Ovary (tissue), 9 donors: Measurements from ENCODE around the gene ICAM4. TPM values are rescaled to one million over a fixed set of nuclear protein-coding genes. Genes with fewer than 3 reads are reported as not detected.
A peak's percentile ranks its signal among the peaks of the same experiment; 100 is the strongest.

ENCODE experiments used
- DNase-seq, 5 donors: peaks; one replicate each; pipeline ENCODE4 v3.0.0-alpha.2; 2019 to 2020
- H3K27ac ChIP-seq, 2 donors: fragments of 200-600 bp; one replicate each; pipeline versions ENCODE4 v1.5.1 to v1.8.0; 2019 to 2022
- H3K27me3 ChIP-seq: fragments of 200-600 bp; one replicate; pipeline ENCODE4 v1.8.0; 2022
- H3K36me3 ChIP-seq: fragments of 200-600 bp; sonication (generic); one replicate; pipeline ENCODE4 v1.5.1; 2019
- H3K4me1 ChIP-seq: one replicate; pipeline ENCODE4 v1.8.1; 2013; ENCODE audit warnings: mild to moderate bottlenecking, moderate library complexity; ENCODE audit not compliant: insufficient read depth
- H3K4me3 ChIP-seq: fragments of 200-600 bp; sonication (generic); one replicate; pipeline ENCODE4 v1.5.1; 2017
- H3K9me3 ChIP-seq, 2 donors: fragments of 200-600 bp in 1 of 2; sonication (generic) in 1 of 2; one replicate each; pipeline versions ENCODE4 v1.5.1 to v1.8.1; 2013 to 2019; ENCODE audit warnings: mild to moderate bottlenecking in 1 of 2, moderate library complexity in 1 of 2
- CTCF ChIP-seq, 3 donors: fragments of 450-650 bp in 2 of 3; fragments of 200-600 bp in 1 of 3; IDR thresholded peaks; one replicate each; pipeline versions ENCODE4 v1.5.1 to v1.8.0; 2016 to 2022; ENCODE audit warnings: antibody characterized with exemption in 3 of 3, mild to moderate bottlenecking in 1 of 3
- EP300 ChIP-seq: sonication (generic); formaldehyde crosslinking; IDR thresholded peaks from one replicate; pipeline ENCODE4 v1.6.1; 2017; ENCODE audit warnings: antibody characterized with exemption
- POLR2A ChIP-seq: fragments of 450-650 bp; IDR thresholded peaks from one replicate; pipeline ENCODE4 v1.6.1; 2017; ENCODE audit warnings: antibody characterized with exemption, mild to moderate bottlenecking, moderate library complexity
- WGBS, 3 donors: extraction: QIAGEN DNeasy Blood & Tissue Kit in 1 of 3; methylation state at CpG; one replicate each; pipeline versions ENCODE4 v1.1.5 to v1.1.7; 2013 to 2017; 5-methylcytosine and 5-hydroxymethylcytosine counted together
- intact Hi-C, 4 donors: fragments of 100-400 bp; cut with DNase I; formaldehyde crosslinking; loops; one replicate each; pipeline versions ENCODE4 v1.11.0 to v1.15.1; 2022 to 2023
- polyA plus RNA-seq, 2 donors: library from polyadenylated mRNA; stranded (reverse); fragments of 200-250 nt in 1 of 2; fragments of 350-450 nt in 1 of 2; fragmentation: Illumina TruSeq in 1 of 2; extraction: RNeasy Lipid Tissue Mini Kit (QIAGEN cat#74804) in 1 of 2; gene quantifications; one replicate each; pipeline ENCODE4 v1.2.3, GENCODE V29; 2013 to 2014
- total RNA-seq, 7 donors: library from RNA; depleted of rRNA in 2 of 7; stranded (reverse); fragments of >200 nt in 2 of 7; fragmentation: NEBNext Ultra II Directional in 3 of 7; extraction: Animal tissue kit (Norgen Biotek cat#: 25700) in 3 of 7; gene quantifications; one replicate each; pipeline versions ENCODE4 v1.1.0 to v1.2.4, GENCODE V29; 2016 to 2023
- donor health status: DM: no; HTN: no; CAD: no; lungs with moderate emphysema.
- donor health status: DM: no; HTN: no; CAD: no.
- donor health status: Bipolar disorder and iron deficiency.
- donor health status: DM: yes; HTN: yes; CAD: no.
- donor health status: DM: no; HTN: no; CAD: no.
- donor health status: DM: yes; HTN: yes; CAD: no.

Gene ICAM4
- total and polyA plus RNA-seq, 9 donors: 0.17 to 3.3 (median 0.47) TPM

DNA sequence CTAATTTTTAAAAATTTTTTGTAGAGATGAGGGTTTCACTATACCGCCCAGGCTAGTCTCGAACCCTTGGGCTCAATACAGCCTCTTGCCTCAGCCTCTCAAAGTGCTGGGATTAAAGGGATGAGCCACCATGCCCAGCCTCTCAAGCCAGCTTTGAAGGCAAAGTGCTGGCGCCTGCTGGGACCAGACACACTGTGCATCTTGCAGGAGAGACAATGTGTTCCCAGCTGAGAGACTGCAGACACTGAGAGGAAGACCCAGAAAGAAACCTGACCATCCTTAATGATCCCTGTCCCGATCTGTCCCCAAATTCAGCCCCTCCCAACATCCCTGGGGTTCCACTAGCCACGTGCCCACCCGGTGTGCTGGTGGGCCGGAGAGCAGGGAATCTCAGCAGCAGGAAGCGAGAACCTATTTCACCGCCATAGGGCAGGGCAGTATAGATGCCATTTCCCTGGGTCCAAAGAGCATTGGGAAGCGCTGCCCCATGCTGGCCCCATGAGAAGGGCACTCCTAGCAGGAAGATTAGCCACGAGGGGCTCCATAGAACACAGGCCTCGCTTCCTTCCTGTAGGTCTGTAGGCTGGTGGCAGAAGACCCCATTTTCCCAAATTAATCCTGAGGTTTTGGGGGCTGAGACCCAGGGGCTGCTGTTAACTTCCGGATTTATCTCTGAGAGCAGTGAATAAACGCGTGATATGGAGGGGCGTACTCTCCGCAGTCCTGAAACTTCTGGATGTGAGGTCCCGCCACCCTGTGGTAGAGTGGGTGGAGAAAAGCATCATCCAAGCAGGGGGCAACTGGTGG lies 45.6 kb downstream of the ICAM4 start:
- intact Hi-C loops: loop anchor here in 1 of 4 donors (5.0 kb wide), 1 partner anchor 50 kb away; the partner anchor contains the start of gene TYK2

GRCh38 chr19:10332965-10333757 lies 46.4 kb downstream of the ICAM4 start, which contains the start of gene RAVER1:
RAVER1 (minus strand) TSS chr19:10333529; CDS start chr19:10333507, 22 bp downstream.
- intact Hi-C loops: loop anchor here in 1 of 4 donors (5.0 kb wide), 1 partner anchor 49 kb away; the partner anchor contains the start of gene TYK2
- H3K27me3 ChIP-seq: no peaks in the 10 kb centered on the region
- H3K36me3 ChIP-seq: no peaks in the 10 kb centered on the region
- peak; percentile 81 for TF ChIP-seq POLR2A
- no peak for TF ChIP-seq CTCF (IDR thresholded peaks at IDR 0.05)
- H3K4me3 ChIP-seq: peak within 1 kb of the TSS; percentile 91
- H3K27ac ChIP-seq: peak within 1 kb of the TSS; percentile 78 to 89
- 0 to 2% (median 1%) methylated on average over 69 to 82 of the region's 82 CpGs for WGBS, 3 donors
- no peaks in the 10 kb centered on the region for H3K9me3 ChIP-seq
- DNase-seq: peak; percentile 98 to 99 (median 98)
- H3K4me1 ChIP-seq: peaks cover 12% of the 10 kb centered on the region

More for the DNA sequence above, 45.6 kb downstream of the ICAM4 start:
- DNase-seq: no peak
- peaks cover 12% of the 10 kb centered on the region for H3K4me1 ChIP-seq
- H3K27ac ChIP-seq: peak overlapping the region; percentile 78 to 89
- no peaks in the 10 kb centered on the region for H3K9me3 ChIP-seq
- H3K36me3 ChIP-seq: no peaks in the 10 kb centered on the region
- H3K27me3 ChIP-seq: no peaks in the 10 kb centered on the region
- TF ChIP-seq EP300: no peak
- no peak for TF ChIP-seq POLR2A
- no peak for TF ChIP-seq CTCF (IDR thresholded peaks at IDR 0.05)
- 22 to 26% (median 25%) methylated on average over 18 of the region's 18 CpGs for WGBS, 3 donors
- peak overlapping the region; percentile 91 for H3K4me3 ChIP-seq

GRCh38 chr19:10333758-10334587 lies 47.2 kb downstream of the ICAM4 start:
- TF ChIP-seq CTCF (IDR thresholded peaks at IDR 0.05) (no peak), EP300 (no peak), POLR2A (no peak)
- Histone ChIP-seq H3K27ac (peak overlapping the region in 1 of 2 donors; percentile 89), H3K9me3 (no peaks in the 10 kb centered on the region), H3K36me3 (no peaks in the 10 kb centered on the region), H3K27me3 (no peaks in the 10 kb centered on the region), H3K4me1 (peaks cover 12% of the 10 kb centered on the region), H3K4me3 (peak overlapping the region; percentile 91)
- intact Hi-C loops: loop anchor here in 1 of 4 donors (5.0 kb wide), 1 partner anchor 48 kb away; the partner anchor contains the start of gene TYK2
- peak in 1 of 5 donors; percentile 53 for DNase-seq
- WGBS, 3 donors: 0 to 10% (median 2%) methylated on average over 36 to 44 of the region's 44 CpGs
